HEK293T (cell line): Measurements from ENCODE around the gene NTN4.
"Not testable (repeated sequence)": the region's sequence is repeated elsewhere in the genome, so short reads cannot be mapped to it uniquely, and the experiment has no call there.

Experiments
- FOXK2 ChIP-seq: fragments of 450-650 bp; IDR thresholded peaks from 2 replicates; pipeline ENCODE4 v1.6.1; 2016; ENCODE audit warnings: mild to moderate bottlenecking
- FOXM1 ChIP-seq: fragments of 450-650 bp; IDR thresholded peaks from 2 replicates; pipeline ENCODE4 v1.6.1; 2017; ENCODE audit warnings: mild to moderate bottlenecking, borderline replicate concordance
- SP1 ChIP-seq: fragments of 450-650 bp; IDR thresholded peaks from 2 replicates; pipeline ENCODE4 v1.6.1; 2017

DNA sequence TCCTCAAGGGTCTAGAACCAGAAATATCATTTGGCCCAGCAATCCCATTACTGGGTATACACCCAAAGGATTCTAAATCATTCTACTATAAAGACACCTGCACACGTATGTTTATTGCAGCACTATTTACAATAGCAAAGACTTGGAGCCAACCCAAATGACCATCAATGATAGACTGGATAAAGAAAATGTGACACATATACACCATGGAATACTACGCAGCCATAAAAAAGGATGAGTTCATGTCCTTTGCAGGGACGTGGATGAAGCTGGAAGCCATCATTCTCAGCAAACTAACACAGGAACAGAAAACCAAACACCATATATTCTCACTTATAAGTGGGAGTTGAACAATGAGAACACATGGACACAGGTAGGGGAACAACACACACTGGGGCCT is 112.8 kb downstream of the NTN4 start:
- TF ChIP-seq FOXK2, SP1, FOXM1: not testable (repeated sequence)
